CD1c-positive myeloid dendritic cell (primary cell): ENCODE results near the gene HMGN1.
"Not testable (repeated sequence)": the region's sequence is repeated elsewhere in the genome, so short reads cannot be mapped to it uniquely, and the experiment has no call there.

Experiments
- DNase-seq: peaks from one replicate; pipeline ENCODE4 v3.0.0-alpha.2; 2016; ENCODE audit errors: extremely low spot score

Gene HMGN1

GRCh38 chr21:39348355-39349210 lies at the start of gene HMGN1:
TSS of gene HMGN1 (minus strand) at chr21:39349088. CDS start at chr21:39348917, 171 bp downstream.
- DNase-seq = peak; percentile 92

GRCh38 chr21:39397646-39398385 lies 48.9 kb upstream of the HMGN1 start:
- DNase-seq = no peak

GRCh38 chr21:39392981-39393380 lies 44.1 kb upstream of the HMGN1 start:
- no peak for DNase-seq

- no peak for DNase-seq
These were observed 41.4 kb upstream of the HMGN1 start for GRCh38 chr21:39390212-39390765.

- no peak for DNase-seq
These were observed 39.9 kb upstream of the HMGN1 start for GRCh38 chr21:39388811-39389155.

GRCh38 chr21:39388038-39388810 lies 39.3 kb upstream of the HMGN1 start:
- peak; percentile 92 for DNase-seq

- DNase-seq = peak; percentile 93
These were observed 38.7 kb upstream of the HMGN1 start for GRCh38 chr21:39387461-39388037.

GRCh38 chr21:39386899-39387298 lies 38.0 kb upstream of the HMGN1 start:
- DNase-seq = no peak

GRCh38 chr21:39386194-39386593 lies 37.3 kb upstream of the HMGN1 start:
- DNase-seq = no peak

- peak; percentile 75 for DNase-seq
These were observed 36.6 kb upstream of the HMGN1 start for GRCh38 chr21:39385299-39386145.

GRCh38 chr21:39384674-39385298 lies 35.9 kb upstream of the HMGN1 start:
- no peak for DNase-seq

GRCh38 chr21:39382096-39382495 lies 33.2 kb upstream of the HMGN1 start:
- not testable (repeated sequence) for DNase-seq

- no peak for DNase-seq
These were observed 32.1 kb upstream of the HMGN1 start for GRCh38 chr21:39381009-39381408.

GRCh38 chr21:39379986-39380891 lies 31.4 kb upstream of the HMGN1 start:
- DNase-seq = peak; percentile 98

- no peak for DNase-seq
These were observed 28.7 kb upstream of the HMGN1 start for GRCh38 chr21:39377444-39378050.

GRCh38 chr21:39375446-39375845 lies 26.6 kb upstream of the HMGN1 start:
- DNase-seq = no peak

- DNase-seq = no peak
These were observed 25.2 kb upstream of the HMGN1 start for GRCh38 chr21:39374046-39374445.

GRCh38 chr21:39373634-39374033 lies 24.7 kb upstream of the HMGN1 start:
- peak; percentile 42 for DNase-seq

GRCh38 chr21:39369896-39370288 lies 21.0 kb upstream of the HMGN1 start:
- not testable (repeated sequence) for DNase-seq
